ENCODE results near the gene EGFLAM. TPM values are rescaled to one million over a fixed set of nuclear protein-coding genes. Genes with fewer than 3 reads are reported as not detected.

EGFLAM gene
- total RNA-seq, 4 donors from 2014 or later: 6.6 to 13.6 (median 9.8) TPM

DNA sequence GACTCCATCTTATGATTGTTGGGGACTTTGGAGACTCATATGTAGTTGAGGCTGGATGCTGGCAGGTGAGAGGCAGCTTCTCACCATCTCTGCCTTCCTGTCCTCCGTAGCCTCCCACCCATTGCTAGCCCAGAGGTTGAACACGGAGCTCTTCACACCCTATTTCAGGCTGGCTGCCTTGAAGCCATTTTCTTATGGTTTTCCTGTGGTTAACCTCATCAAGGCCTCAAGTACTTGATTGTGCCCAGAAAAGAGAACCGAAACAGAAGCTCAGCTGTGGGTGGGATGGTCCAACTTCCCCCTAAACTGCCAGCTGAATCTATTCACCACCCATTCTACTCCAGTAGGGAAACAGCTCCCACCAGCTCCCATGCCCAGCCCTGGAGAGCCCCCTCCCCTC, 195.1 kb downstream of the EGFLAM start:
- H3K27me3 ChIP-seq: no peaks in the 10 kb centered on the region
- TF ChIP-seq CTCF (IDR thresholded peaks at IDR 0.05): no peak
- no peak for TF ChIP-seq POLR2AphosphoS5 (IDR thresholded peaks at IDR 0.05)
- TF ChIP-seq POLR2A (IDR thresholded peaks at IDR 0.05; ENCODE audit: low read depth): no peak
- TF ChIP-seq EP300 (IDR thresholded peaks at IDR 0.05): no peak

GRCh38 chr5:38453921-38454320, 195.6 kb downstream of the EGFLAM start:
- no peak for DNase-seq (ENCODE audit: extremely low spot score)
- TF ChIP-seq POLR2AphosphoS5 (IDR thresholded peaks at IDR 0.05) (no peak), CTCF (IDR thresholded peaks at IDR 0.05) (no peak), POLR2A (IDR thresholded peaks at IDR 0.05; ENCODE audit: low read depth) (no peak), EP300 (IDR thresholded peaks at IDR 0.05) (no peak)
- H3K27ac ChIP-seq (replicated peaks in 1 of 4): no peak overlapping the region
- WGBS: 92% methylated on average over 11 of the region's 11 CpGs
- H3K9me3 ChIP-seq: no peaks in the 10 kb centered on the region
- H3K27me3 ChIP-seq: no peaks in the 10 kb centered on the region
- intact Hi-C loops (cut with DNase I): no loop called here
- H3K36me3 ChIP-seq: peaks cover 0 to 4% (median 0%) of the 10 kb centered on the region in 4 donors
- H3K4me3 ChIP-seq: no peak overlapping the region
- H3K4me1 ChIP-seq: no peaks in the 10 kb centered on the region

More for the DNA sequence above, 195.1 kb downstream of the EGFLAM start:
- WGBS: 97% methylated on average over 3 of the region's 3 CpGs
- intact Hi-C loops (cut with DNase I): no loop called here
- peaks cover 0 to 4% (median 2%) of the 10 kb centered on the region in 4 donors for H3K4me1 ChIP-seq
- no peak overlapping the region for H3K4me3 ChIP-seq
- H3K9me3 ChIP-seq: no peaks in the 10 kb centered on the region
- DNase-seq (ENCODE audit: extremely low spot score): no peak
- peaks cover 0 to 4% (median 0%) of the 10 kb centered on the region in 4 donors for H3K36me3 ChIP-seq
- H3K27ac ChIP-seq (replicated peaks in 1 of 4): no peak overlapping the region

DNA sequence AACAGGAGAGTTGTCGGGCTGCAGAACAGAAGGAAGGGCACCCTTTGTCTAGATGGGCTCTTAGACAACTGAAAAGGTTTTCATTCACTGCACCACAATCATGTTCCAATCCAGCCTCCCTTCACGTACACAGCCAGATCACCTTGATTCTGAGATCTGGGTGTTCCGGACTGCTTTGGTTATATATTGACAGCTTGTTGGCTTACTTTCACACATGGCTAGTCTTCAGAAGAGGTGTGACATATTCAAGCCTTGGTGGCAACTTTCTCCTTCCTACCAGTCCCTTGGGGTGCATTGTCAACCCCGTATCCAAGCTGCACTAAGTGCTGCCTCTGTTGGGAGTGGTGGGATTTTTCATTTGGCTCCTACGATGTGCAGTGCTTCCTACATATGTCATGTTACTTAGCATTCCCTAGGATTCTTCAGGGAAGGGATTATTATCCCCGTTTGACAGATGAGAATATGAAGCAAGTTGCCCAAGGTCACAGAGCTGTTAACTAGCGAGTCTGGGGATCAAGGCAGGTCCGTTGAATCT, 197.5 kb downstream of the EGFLAM start:
- no peaks in the 10 kb centered on the region for H3K27me3 ChIP-seq
- WGBS: 91% methylated on average over 8 of the region's 8 CpGs
- no peak overlapping the region for H3K27ac ChIP-seq (replicated peaks in 1 of 4)

GRCh38 chr5:38456657-38457399, 198.5 kb downstream of the EGFLAM start:
- H3K36me3 ChIP-seq: peaks cover 0 to 4% (median 0%) of the 10 kb centered on the region in 4 donors

More for the DNA sequence above, 197.5 kb downstream of the EGFLAM start:
- no peaks in the 10 kb centered on the region for H3K9me3 ChIP-seq
- peaks cover 0 to 4% (median 0%) of the 10 kb centered on the region in 4 donors for H3K36me3 ChIP-seq
- no peaks in the 10 kb centered on the region for H3K4me1 ChIP-seq
- no peak for DNase-seq (ENCODE audit: extremely low spot score)
- intact Hi-C loops (cut with DNase I): no loop called here
- TF ChIP-seq POLR2A (IDR thresholded peaks at IDR 0.05; ENCODE audit: low read depth) (no peak), EP300 (IDR thresholded peaks at IDR 0.05) (no peak), POLR2AphosphoS5 (IDR thresholded peaks at IDR 0.05) (no peak), CTCF (IDR thresholded peaks at IDR 0.05) (no peak)
- no peak overlapping the region for H3K4me3 ChIP-seq

More at GRCh38 chr5:38456657-38457399, 198.5 kb downstream of the EGFLAM start:
- Histone ChIP-seq H3K27me3 (no peaks in the 10 kb centered on the region), H3K4me3 (no peak overlapping the region), H3K9me3 (no peaks in the 10 kb centered on the region), H3K4me1 (no peaks in the 10 kb centered on the region), H3K27ac (replicated peaks in 1 of 4) (no peak overlapping the region)
- DNase-seq (ENCODE audit: extremely low spot score): no peak
- intact Hi-C loops (cut with DNase I): no loop called here
- no peak for TF ChIP-seq EP300 (IDR thresholded peaks at IDR 0.05)
- TF ChIP-seq POLR2AphosphoS5 (IDR thresholded peaks at IDR 0.05): no peak
- TF ChIP-seq POLR2A (IDR thresholded peaks at IDR 0.05; ENCODE audit: low read depth): no peak
- TF ChIP-seq CTCF (IDR thresholded peaks at IDR 0.05): no peak
- WGBS: 89% methylated on average over 4 of the region's 4 CpGs

Data from esophagus muscularis mucosa (tissue), 4 donors.